ENCODE data around the gene SMARCA2.

SMARCA2 gene

DNA sequence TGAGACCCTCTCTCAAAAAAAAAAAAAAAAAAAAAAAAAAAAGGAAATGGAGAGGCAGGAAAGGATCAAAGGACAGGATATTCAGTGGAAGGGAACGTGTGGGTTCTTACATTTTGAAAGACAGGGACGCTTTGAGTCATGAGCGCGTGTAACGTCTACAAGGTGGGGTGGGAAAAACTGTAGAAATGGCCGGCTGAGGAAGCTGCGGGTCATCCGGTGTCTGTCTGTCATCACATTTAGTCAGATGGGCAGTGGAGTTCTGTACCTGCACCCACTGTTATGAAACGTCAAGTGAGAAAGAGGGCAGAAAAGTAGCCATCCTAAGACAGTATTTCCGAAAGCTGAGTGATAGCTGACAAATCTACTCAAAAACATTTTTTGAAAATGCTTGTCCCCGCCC, 159.8 kb downstream of the SMARCA2 start:
- DNase-seq (ENCODE audit: low read depth), result no peak

DNA sequence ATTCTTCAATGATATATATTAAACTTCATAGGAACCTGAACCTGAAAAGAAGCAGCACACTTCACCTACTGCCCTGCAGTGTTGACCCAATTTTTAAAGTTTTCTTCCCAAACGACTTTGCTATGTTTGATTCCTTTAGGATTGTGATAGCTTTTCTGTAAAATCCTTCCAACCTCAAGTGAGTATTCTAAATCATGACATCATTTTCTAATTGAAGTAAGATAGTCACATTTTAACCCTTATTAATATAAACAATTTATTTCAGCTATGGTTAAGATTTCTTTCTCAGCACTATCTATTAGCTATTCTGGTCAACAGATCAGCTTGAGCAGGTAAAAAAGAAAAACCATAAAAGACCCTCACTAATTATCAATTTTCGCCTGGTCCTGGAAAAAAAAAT, 162.0 kb downstream of the SMARCA2 start:
- DNase-seq (ENCODE audit: low read depth), result no peak

- no peak for DNase-seq (ENCODE audit: low read depth)
Measured at GRCh38 chr9:2178034-2178734, 163.0 kb downstream of the SMARCA2 start.

GRCh38 chr9:2179567-2179966, 164.4 kb downstream of the SMARCA2 start:
- no peak for DNase-seq (ENCODE audit: low read depth)

DNA sequence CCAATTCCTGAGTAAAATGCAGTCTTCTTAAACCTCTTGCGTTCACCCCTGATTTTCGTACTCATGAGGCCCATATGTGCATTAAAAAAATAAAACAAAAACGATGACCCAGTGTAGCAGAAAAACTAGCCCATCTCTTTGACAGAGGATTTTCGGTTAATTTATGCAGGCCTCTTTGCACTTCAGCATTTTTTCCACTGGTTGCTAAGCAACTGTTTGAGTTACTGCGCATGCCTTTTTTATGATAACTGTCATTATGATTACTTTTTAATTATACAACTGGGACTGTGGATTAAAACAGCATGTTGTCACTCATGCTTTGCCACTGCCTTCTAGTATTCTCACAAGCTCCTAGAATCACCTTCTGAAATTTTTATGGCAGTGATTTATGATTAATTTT, 165.0 kb downstream of the SMARCA2 start:
- no peak for DNase-seq (ENCODE audit: low read depth)

DNA sequence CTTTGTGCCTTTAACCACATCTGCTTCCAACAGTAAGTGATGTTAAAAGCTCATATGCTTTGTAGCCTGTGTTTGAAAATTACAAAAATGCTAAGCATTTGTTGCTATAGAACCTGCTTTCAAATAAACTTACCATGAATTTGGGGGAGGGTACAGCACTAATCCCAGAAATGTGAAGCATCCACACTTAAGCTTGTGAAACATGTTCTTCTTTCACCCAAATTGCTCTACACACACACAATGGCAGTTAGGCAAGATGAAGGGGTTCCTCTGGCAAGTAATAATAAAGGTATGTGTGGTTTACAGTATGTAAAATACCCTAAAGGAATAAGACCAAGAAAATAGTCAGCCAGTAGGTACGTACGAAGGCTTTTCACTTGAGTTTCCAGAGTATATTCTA, 165.6 kb downstream of the SMARCA2 start:
- no peak for DNase-seq (ENCODE audit: low read depth)

DNA sequence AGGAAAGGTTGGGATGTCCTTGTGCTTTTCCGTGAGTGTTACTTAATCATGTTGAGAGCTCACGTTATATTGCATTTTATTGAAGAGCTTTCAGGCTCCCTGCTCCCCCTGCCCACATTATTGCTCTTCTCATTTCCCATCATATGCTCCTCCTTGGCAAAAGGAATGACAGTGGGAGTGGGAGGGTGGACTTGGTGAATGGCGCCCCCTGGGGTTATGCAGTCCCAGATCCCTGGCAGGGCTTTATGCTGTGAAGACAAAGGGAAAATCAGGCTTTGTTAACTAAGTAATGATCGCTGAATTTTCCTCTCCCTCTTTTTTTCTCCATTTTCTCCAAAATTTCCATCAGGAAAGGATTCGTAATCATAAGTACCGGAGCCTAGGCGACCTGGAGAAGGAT, 166.6 kb downstream of the SMARCA2 start:
- DNase-seq (ENCODE audit: low read depth), result no peak

GRCh38 chr9:2190939-2191608, 175.9 kb downstream of the SMARCA2 start:
- no peak for DNase-seq (ENCODE audit: low read depth)

- DNase-seq (ENCODE audit: low read depth), result no peak
Measured at GRCh38 chr9:2191609-2191972, 176.4 kb downstream of the SMARCA2 start.

DNA sequence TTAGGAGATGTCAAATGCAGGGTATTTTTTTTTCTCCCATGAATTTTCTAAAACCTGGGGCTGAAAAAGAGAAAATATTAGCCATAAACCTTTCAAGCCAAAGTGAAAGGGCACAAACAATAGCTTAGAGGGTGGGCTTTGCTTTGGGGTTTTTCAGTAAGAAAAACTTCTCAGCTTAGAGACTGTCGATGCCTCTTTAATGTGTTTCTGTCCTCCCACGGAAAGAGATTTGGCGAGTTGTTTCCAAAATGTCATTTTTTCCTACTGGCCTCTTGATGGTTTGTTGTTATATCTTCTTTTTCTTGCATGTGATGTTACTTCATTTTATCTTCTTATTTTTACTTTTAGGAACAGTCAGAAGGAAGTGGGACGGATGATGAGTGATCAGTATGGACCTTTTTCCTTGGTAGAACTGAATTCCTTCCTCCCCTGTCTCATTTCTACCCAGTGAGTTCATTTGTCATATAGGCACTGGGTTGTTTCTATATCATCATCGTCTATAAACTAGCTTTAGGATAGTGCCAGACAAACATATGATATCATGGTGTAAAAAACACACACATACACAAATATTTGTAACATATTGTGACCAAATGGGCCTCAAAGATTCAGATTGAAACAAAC, 177.3 kb downstream of the SMARCA2 start:
- no peak for DNase-seq (ENCODE audit: low read depth)

- DNase-seq (ENCODE audit: low read depth), result no peak
Measured at GRCh38 chr9:2193552-2193951, 178.4 kb downstream of the SMARCA2 start.

- no peak for DNase-seq (ENCODE audit: low read depth)
Measured at GRCh38 chr9:2195211-2195610, 180.1 kb downstream of the SMARCA2 start.

GRCh38 chr9:2196757-2197156, 181.6 kb downstream of the SMARCA2 start:
- DNase-seq (ENCODE audit: low read depth), result no peak

DNA sequence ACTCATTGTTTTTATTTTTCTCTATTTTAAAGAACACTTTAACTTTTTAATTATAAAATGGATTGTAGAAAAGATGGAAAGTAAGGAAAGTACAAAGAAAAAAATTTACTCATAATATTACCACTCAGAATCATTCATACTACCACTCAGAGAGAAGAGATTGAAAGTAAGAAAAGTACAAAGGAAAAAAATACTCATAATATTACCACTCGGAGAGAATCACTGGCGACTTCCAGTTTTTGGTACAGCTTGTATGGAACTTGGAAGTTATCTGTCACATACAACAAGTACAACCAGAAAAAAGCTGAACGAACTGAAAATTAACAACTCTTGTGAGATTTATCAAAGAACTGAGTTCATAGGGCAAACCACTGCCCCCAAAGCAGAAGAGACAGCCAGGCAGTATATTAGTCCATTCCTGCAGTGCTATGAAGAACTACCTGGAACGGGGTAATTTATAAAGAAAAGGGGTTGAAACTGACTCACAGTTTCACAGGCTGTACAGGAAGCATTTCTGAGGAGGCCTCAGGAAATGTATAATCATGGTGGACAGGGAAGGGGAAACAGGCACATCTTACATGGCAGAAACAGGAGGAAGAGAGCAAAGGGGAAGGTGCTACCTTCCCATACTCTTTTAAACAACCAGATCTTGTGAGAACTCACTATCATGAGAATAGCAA, 183.9 kb downstream of the SMARCA2 start:
- DNase-seq (ENCODE audit: low read depth), result no peak

- no peak for DNase-seq (ENCODE audit: low read depth)
Measured at GRCh38 chr9:2199999-2200796, 185.1 kb downstream of the SMARCA2 start.

- DNase-seq (ENCODE audit: low read depth), result no peak
Measured at GRCh38 chr9:2208465-2208864, 193.3 kb downstream of the SMARCA2 start.

- no peak for DNase-seq (ENCODE audit: low read depth)
Measured at GRCh38 chr9:2208991-2209390, 193.8 kb downstream of the SMARCA2 start.

- DNase-seq (ENCODE audit: low read depth), result no peak
Measured at GRCh38 chr9:2209400-2209799, 194.3 kb downstream of the SMARCA2 start.

DNA sequence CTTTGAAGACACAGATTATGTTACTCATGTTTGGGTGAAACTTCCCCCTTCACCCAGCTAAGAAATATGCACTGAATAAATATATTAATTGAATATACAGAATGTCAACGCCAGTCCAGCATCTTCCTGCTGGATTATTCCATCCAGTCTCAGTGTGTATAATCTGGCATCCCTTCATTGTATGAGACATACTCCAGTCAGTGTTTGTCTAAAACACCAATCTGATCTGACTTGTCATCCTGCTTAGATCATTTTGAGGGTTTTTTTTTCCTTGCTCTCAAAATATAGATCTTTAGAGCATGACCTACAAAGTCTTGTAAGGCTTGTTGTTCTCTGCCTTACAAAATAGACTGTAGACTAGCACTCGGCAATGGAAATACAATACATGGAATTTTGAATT, 195.1 kb downstream of the SMARCA2 start:
- DNase-seq (ENCODE audit: low read depth), result no peak

DNA sequence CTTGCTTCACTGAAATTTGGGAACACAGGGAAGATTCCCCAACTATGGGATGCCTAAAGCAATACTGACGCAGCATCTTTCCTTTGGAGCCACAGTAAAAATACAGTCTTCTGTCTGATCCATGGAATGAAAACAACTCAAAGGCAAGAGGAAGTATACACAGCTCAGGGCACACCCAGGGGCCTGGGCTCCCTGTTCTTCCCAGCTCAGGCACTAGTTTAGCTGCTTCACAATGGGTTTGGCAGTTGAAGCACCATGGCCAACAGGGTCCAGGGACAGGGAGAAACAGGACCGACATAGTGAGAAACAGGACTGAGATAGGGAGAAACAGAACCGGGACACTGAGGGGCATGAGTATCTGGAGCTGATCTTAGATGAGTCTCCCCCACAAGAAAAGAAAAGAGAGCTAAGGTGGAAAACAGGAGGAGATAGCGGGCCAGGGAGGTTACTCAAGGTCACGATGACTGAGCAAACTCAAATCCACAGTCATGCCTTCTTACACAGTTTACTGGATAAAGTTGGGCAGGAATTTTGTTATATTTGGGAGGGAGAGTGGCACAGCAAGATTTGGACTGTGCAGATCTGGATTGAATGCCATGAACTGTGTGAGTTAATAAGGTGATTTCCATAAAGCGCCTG, 198.8 kb downstream of the SMARCA2 start:
- DNase-seq (ENCODE audit: low read depth), result no peak

DNA sequence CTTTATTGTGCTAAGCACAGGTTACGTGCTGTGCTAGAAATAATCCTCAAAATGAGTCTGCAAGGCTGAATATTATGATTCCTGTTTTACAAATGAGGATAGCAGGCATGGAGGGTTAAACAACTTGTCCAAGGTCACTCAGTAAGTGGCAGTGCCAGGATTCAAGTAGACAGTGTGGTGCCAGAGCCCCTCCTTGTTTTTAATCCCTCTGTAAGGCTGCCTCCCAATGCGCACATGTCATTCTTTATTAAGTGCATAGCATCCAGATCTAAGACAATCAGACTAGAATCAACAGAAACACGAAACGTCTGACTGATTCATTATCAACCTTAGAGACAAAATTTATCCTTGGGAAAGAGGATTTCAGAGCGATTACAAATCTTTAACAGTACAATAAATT, 199.6 kb downstream of the SMARCA2 start:
- DNase-seq (ENCODE audit: low read depth), result no peak
